ENCODE measurements around the gene FBXO44.

Gene FBXO44

GRCh38 chr1:11708554-11709350 lies 54.1 kb downstream of the FBXO44 start:
- DNase-seq (ENCODE audit: low spot score): no peak

- no peak for DNase-seq (ENCODE audit: low spot score)
Measured at GRCh38 chr1:11711490-11711889, 56.8 kb downstream of the FBXO44 start.

GRCh38 chr1:11712285-11712684 lies 57.6 kb downstream of the FBXO44 start:
- DNase-seq (ENCODE audit: low spot score): no peak
